ENCODE data around the gene KRT24.

KRT24 gene

DNA sequence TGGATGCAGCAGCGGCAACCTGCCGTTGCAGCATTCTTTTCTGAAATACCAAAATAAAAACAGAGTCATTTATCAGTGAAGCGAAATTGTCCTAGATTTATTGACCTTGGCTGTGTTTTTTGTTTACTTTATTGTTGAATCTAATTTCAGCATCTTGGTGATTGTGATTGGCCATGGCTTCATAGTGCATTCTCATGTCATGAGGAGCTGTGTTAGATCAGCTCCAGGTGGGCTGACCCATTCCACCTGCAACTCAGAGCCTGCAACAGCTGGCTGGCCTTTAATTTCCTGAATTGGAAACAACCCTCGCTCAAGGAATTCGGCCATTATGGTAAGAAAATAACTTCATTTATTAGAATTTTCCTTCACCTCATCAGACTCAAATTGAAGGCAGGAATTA lies 16.4 kb downstream of the KRT24 start:
- no peak for DNase-seq

DNA sequence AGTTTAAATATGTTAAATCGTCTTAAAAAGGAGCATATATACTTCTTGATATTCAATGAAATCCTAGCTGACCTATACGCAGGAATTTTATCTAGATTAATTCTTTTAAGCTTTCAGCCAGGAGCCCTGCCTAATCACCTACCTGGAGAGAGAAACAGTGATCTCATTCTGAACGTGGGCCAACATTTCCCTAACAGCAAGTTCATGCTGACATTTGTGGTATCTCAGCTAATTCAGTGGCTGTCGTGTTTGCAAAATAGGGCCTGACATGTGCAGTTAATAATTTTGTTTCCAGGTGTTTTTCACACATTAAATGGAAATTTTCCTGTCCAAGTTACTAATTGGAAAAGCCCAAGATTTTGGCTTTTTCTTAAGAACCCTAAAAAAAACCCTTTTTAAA lies 17.4 kb downstream of the KRT24 start:
- DNase-seq: no peak

DNA sequence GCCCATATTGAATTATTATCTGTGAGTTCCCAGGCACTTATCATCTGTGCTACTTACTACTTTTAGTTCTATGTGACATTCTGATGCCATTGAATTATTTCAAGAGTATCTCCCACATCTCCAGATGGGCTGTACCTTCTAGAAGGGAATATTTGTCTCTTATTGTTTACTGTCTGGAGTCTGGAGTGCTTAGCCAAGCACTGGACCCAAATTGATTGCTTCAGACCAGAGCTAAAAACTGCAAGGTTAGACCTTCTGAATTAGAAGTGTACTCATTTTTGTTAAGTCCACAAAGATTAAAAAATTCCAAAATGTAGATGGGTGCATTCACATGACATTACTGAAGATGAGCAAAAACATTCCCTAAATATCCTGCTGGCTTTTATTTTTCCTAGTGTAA lies 22.6 kb downstream of the KRT24 start:
- DNase-seq: no peak

DNA sequence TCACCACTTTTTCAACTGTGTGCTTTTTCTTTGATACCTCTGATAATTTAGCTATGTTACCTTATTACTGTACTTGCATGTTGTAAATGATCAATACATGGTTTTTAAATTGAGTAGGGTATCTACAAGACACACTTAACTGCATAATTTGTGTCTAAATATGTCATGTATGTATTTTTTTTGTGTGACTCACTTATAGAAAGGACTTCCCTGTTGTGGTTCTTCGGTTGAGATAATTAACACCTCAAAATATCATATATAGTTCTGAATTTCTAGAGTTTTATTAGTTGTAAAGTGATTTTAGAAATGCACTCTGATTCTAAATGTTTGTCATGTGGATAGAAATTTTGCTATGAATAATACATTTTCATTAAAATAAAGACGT lies 24.0 kb downstream of the KRT24 start:
- no peak for DNase-seq

DNA sequence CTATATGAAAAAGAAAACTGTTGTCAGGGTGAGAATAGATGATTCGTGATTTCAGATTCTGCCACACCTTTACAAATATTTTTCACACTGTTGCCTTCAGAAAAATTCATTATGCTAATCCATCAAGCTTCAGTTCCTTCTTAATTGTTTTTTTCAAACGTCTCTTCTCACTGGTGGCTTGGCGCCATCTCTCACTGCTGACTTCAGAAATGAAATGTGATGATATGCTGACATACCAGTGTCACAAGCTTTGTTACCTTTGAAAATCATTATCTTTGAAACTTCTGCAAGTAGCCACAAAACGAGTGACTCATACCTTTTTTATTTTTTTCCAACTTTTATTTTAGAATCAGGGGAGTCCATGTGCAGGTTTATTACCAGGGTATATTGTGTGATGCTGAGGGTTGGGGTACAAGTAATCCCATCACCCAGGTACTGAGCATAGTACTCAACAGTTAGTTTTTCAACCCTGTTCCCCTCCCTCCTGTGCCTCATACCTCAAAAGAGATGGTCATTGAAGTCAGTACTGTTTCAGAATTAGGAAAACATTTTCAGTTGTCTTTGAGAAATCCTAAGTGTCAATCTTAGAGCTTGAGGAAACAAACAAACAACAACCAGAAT lies 24.5 kb downstream of the KRT24 start:
- DNase-seq: no peak

DNA sequence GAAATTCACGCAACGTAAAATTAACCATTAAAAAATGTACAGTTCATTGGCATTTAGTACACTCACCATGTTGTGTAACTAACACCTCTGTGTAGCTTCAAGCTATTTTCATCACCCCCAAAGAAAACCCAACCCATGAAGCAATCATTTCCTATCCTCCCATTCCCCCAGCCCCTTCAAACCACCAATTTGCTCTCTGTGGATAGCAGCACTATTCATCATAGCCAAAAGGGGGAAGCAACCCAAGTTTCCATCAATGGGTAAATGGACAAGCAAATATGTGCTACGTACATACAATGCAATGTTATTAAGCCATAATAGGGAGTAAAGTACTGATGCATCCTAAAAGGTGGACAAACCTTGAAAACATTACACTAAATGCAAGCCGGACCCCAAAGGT lies 27.6 kb downstream of the KRT24 start:
- DNase-seq: no peak

- no peak for DNase-seq
Measured at GRCh38 chr17:40672654-40673053, 30.9 kb downstream of the KRT24 start.

DNA sequence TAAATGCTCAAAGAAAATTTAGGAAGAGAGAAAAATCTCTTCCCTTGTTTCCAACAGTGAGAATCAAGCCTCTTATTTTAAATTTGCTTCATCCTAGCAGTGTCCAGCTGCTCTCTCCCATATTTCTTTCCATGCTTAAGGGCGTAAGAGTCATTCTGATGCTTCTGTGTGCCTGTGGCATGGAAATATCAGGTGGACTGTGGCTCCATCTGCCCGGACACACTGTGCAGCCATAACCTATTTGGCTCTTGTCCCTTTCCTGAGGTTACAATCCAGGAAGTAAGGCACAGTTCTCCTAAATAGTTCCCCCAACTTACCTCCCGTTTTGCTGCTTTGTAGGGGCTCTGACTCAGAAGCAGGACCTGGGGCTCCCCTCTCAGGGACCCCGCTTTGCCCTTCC lies 32.3 kb downstream of the KRT24 start:
- DNase-seq: no peak

GRCh38 chr17:40666331-40666730 lies 37.2 kb downstream of the KRT24 start:
- DNase-seq: no peak

- no peak for DNase-seq
Measured at GRCh38 chr17:40664582-40665333, 38.8 kb downstream of the KRT24 start, which contains the start of gene KRT222. Gene KRT222, minus strand, starts transcription at chr17:40665177. Its CDS starts 78 bp downstream, at chr17:40665099.

DNA sequence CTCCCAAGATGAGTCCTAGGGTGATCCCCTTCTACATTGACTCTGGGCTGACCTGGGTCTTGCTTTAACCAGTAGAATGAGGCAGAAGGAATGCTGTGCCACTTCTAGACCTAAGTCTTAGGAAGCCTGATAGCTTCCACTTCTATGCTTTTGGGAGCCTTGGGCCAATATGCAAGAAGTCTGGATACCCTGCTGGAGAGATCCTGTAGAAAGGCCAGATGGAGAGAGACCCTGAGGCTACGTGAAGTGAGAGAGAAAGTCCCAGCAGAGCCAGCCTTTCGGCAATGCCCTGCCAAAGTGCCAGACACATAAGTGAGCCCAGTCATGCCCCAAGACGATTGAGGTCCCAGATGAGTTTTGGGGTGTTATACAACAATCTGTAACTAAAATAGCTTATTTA lies 40.3 kb downstream of the KRT24 start:
- no peak for DNase-seq

DNA sequence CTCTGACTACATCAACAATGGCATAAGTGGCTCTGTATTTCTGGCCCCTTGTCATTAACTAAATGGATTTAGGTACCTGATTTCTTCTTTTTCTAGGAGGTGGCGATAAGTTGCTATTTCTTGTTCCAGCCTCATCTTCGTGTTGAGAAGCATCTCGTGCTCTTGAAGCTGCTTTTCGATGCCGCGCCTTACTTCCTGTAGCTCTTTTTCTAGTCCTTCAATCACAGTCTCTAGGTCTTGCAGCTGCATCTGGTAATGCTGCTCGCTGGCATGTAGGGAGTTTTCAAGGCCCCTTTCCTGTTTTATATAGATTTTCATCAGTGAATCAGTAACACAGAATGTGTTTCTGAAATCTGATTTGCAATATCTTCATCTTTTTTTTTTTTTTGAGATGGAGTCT lies 43.6 kb downstream of the KRT24 start:
- no peak for DNase-seq

- no peak for DNase-seq
Measured at GRCh38 chr17:40658396-40658795, 45.2 kb downstream of the KRT24 start.

GRCh38 chr17:40651939-40652338 lies 51.6 kb downstream of the KRT24 start:
- no peak for DNase-seq

- no peak for DNase-seq
Measured at GRCh38 chr17:40648384-40648968, 55.1 kb downstream of the KRT24 start.

Measured in NCI-H446 treated with DMSO at 0.1 percent for 48 hours (cell line).